HEK293T (cell line): Measurements from ENCODE around the gene CDC45.

Experiments used
- CTCF ChIA-PET: fragments of 350-600 bp; formaldehyde crosslinking; extraction: SDS; loops from one replicate; lab custom pipeline; 2021; ENCODE audit warnings: antibody characterized with exemption, inconsistent platforms; lab: Yijun Ruan, JAX
- POLR2A ChIA-PET: fragments of 350-600 bp; formaldehyde crosslinking; extraction: SDS; loops from one replicate; lab custom pipeline; 2020; ENCODE audit warnings: antibody characterized with exemption, inconsistent platforms; lab: Yijun Ruan, JAX
- DNase-seq: peaks from one replicate; pipeline ENCODE4 v3.0.0; 2012; ENCODE audit warnings: mixed read lengths; ENCODE audit errors: extremely low spot score
- ARNT ChIP-seq: fragments of 450-650 bp; IDR thresholded peaks from 2 replicates; pipeline ENCODE4 v1.6.1; 2017; ENCODE audit warnings: mild to moderate bottlenecking
- BHLHE40 ChIP-seq: fragments of 450-650 bp; IDR thresholded peaks from 2 replicates; pipeline ENCODE4 v1.6.1; 2016; ENCODE audit warnings: mild to moderate bottlenecking, moderate library complexity, borderline replicate concordance
- CTBP1 ChIP-seq: fragments of 450-650 bp; IDR thresholded peaks from 2 replicates; pipeline ENCODE4 v1.6.1; 2016; ENCODE audit warnings: borderline replicate concordance
- ELF4 ChIP-seq: fragments of 450-650 bp; IDR thresholded peaks from 2 replicates; pipeline ENCODE4 v1.6.1; 2017; ENCODE audit warnings: antibody characterized with exemption
- FOXA1 ChIP-seq: fragments of 450-650 bp; IDR thresholded peaks from 2 replicates; pipeline ENCODE4 v1.6.1; 2016; ENCODE audit warnings: mild to moderate bottlenecking
- FOXK2 ChIP-seq: fragments of 450-650 bp; IDR thresholded peaks from 2 replicates; pipeline ENCODE4 v1.6.1; 2016; ENCODE audit warnings: mild to moderate bottlenecking
- FOXM1 ChIP-seq: fragments of 450-650 bp; IDR thresholded peaks from 2 replicates; pipeline ENCODE4 v1.6.1; 2017; ENCODE audit warnings: mild to moderate bottlenecking, borderline replicate concordance
- HDGF ChIP-seq: fragments of 450-650 bp; IDR thresholded peaks from 2 replicates; pipeline ENCODE4 v1.6.1; 2017; ENCODE audit warnings: antibody characterized with exemption, borderline replicate concordance
- L3MBTL2 ChIP-seq: fragments of 450-650 bp; conservative IDR thresholded peaks from 2 replicates; pipeline ENCODE4 v1.6.1; 2016; ENCODE audit warnings: mild to moderate bottlenecking
- LEF1 ChIP-seq: fragments of 450-650 bp; IDR thresholded peaks from 2 replicates; pipeline ENCODE4 v1.6.1; 2017; ENCODE audit warnings: mild to moderate bottlenecking, borderline replicate concordance
- NFRKB ChIP-seq: fragments of 450-650 bp; IDR thresholded peaks from 2 replicates; pipeline ENCODE4 v1.6.1; 2016; ENCODE audit warnings: mild to moderate bottlenecking, moderate library complexity
- SP1 ChIP-seq: fragments of 450-650 bp; IDR thresholded peaks from 2 replicates; pipeline ENCODE4 v1.6.1; 2017
- SUZ12 ChIP-seq: fragments of 450-650 bp; IDR thresholded peaks from 2 replicates; pipeline ENCODE4 v1.6.1; 2016; ENCODE audit warnings: mild to moderate bottlenecking
- TARDBP ChIP-seq: fragments of 450-650 bp; IDR thresholded peaks from 2 replicates; pipeline ENCODE4 v1.6.1; 2016
- ZNF384 ChIP-seq: fragments of 450-650 bp; IDR thresholded peaks from 2 replicates; pipeline ENCODE4 v1.6.1; 2016
- TF ChIP-seq, protein P1 (sequence below): fragments of 450-650 bp; IDR thresholded peaks from 2 replicates; pipeline ENCODE4 v1.6.1; 2016

The CDC45 gene

DNA sequence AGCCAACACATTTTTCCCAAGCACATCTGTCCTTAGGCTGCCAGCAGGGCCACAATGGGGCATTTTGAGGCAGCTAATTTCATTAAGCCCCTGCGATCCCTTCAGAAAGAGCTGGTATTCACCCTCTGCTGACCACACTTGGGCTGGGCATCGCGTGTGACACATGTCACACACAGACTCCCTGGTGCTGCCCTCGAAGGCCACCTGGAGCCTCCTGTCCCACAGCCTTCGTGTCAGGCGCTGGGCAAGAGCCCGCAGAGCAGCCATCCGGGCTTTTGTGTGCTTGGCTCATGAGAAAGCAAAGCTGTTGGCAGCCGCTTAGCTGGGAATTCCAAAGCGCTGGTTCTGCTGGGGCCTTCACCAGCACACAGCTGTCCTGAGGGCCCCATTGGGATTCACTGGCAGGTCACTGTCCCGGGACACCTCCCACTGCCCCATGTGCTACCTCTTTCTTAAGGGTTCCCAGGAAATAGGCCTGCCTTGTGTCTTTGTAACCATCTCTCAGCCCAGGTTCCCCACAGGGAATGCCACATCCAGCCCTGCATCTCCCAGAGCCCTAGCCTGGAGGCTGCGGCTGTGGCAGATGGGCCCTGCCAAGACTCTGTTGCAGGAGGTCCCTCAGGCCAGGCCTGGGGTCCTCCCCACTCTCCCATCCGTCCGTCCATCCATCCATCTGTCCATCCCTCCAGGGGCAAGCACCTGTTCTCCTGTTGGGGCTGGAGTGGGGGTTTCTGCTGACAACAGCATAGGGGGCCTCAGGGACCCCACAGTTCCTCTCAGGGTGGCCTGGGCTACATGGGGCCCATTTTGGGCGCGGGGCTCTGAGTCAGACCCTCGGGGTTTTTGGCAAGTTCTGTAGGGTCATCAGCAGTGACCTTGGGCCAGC lies 39.6 kb downstream of the CDC45 start:
- POLR2A ChIA-PET = no interaction called here

DNA sequence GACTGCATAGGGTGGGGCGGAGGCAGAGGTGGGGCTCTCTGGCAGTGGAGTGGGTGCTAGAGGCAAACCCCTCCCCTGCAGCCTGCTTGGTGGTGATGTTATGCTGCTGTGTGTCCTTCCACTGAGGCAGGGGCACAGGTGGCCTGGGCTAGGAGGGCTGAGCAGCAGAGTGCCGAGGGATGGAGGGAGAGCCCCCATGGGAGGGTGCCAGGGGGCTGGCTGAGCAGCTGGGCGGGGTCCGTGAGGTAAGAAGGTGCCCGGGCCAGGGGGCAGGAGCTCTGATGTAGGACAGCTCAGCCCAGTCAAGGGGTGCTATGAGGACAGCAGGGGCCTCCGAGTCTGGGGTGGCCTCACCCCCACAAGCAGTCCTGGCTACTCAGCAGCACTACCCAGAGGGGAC lies 40.3 kb downstream of the CDC45 start:
- ChIA-PET CTCF (no interaction called here), POLR2A (no interaction called here)
- TF ChIP-seq TARDBP (no peak), ZNF384 (no peak), LEF1 (no peak), ARNT (no peak), L3MBTL2 (no peak), FOXA1 (no peak), ELF4 (no peak), BHLHE40 (no peak), SUZ12 (no peak), SP1 (no peak), NFRKB (no peak), CTBP1 (no peak), HDGF (no peak), FOXK2 (no peak), FOXM1 (no peak)
- TF ChIP-seq, protein P1, sequence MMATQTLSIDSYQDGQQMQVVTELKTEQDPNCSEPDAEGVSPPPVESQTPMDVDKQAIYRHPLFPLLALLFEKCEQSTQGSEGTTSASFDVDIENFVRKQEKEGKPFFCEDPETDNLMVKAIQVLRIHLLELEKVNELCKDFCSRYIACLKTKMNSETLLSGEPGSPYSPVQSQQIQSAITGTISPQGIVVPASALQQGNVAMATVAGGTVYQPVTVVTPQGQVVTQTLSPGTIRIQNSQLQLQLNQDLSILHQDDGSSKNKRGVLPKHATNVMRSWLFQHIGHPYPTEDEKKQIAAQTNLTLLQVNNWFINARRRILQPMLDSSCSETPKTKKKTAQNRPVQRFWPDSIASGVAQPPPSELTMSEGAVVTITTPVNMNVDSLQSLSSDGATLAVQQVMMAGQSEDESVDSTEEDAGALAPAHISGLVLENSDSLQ = no peak
- DNase-seq = no peak

More for the DNA sequence above, 39.6 kb downstream of the CDC45 start:
- no peak for DNase-seq
- TF ChIP-seq FOXM1 (no peak), CTBP1 (no peak), TARDBP (no peak), BHLHE40 (no peak), SUZ12 (no peak)
- CTCF ChIA-PET = no interaction called here

DNA sequence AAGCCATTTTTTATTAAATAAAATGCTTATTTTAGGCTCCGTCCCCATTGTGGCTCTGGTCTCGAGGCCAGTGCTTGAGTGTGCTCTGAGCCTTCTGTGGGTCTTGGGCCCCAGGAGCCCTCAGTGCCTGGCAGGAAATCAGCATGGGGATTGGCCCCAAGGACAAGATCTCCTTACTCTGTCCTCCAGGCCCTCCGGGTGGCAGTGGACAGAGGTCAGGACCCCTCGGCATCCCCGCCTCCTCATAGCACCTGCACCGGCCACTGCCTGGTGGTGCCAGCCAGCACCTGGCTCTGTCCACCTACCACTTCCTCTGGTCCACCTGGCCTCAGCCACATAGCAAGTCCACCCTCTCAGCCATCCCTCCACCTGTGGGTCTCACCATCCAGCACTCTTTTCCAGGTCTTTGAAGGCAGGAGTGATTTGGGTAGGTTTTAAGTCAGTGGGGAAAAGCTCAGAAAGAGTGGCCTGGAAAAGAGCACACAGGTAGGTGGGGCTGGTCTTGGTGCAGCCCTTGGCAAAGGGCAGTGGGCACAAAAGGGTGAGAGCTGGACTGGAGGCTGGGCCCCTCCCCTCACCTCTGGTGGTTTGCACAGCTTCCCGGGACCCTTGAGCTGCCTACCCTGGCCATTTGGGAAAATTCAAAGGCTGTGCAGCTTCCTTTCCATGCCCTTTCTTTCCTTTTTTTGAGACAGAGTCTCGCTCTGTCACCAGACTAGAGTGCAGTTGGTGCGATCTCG lies 41.0 kb downstream of the CDC45 start:
- DNase-seq = no peak
- POLR2A ChIA-PET = interaction anchor here (1.4 kb wide), 1 partner anchor 41 kb away, joined by 3 read pairs; the partner anchor contains the start of gene CDC45
- TF ChIP-seq FOXM1 (no peak), BHLHE40 (no peak), SUZ12 (no peak), CTBP1 (no peak), ELF4 (no peak), LEF1 (no peak), ZNF384 (no peak), NFRKB (no peak), FOXA1 (no peak), HDGF (no peak), ARNT (no peak), TARDBP (no peak), FOXK2 (no peak)
- TF ChIP-seq, protein P1 = no peak
- CTCF ChIA-PET = no interaction called here

DNA sequence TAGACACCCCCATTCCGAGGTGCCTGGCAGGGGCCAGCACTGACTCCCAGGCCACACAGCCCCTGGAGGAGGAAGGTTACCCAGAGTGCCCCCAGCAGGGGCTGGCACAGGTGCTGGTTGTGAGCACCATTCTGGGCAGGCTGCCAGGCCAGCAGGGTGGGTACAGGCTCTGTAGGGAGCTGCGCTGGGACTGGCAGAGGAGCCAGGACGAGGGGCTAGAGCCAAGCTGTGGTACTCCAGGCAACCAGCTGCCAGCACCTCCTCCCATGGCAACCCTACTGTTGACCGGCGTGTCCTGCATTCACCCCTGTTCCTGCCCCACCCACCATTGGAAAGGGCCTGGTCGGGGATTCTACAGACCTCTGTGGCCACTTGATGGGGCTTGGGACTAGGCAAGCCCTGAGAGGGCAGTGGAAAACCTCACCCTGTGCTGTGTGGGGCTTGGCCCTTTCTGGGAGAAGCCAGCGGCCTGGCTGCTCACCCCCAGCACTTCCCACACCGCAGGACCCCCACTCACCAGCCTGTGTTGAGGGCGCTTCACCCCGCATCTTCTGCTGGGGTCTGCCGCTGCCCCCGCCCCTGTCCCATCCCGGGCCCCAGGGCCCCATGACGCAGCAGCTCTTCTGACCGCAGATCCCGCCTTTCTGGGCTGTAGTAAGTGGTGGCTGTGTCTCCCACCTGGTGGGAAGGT lies 42.6 kb downstream of the CDC45 start:
- DNase-seq = no peak
- ChIA-PET POLR2A (interaction anchor here (1.4 kb wide), 1 partner anchor 42 kb away, joined by 3 read pairs; the partner anchor contains the start of gene CDC45), CTCF (no interaction called here)
- TF ChIP-seq, protein P1 = no peak
- TF ChIP-seq LEF1 (no peak), CTBP1 (no peak), TARDBP (no peak), FOXM1 (no peak), SP1 (no peak)

DNA sequence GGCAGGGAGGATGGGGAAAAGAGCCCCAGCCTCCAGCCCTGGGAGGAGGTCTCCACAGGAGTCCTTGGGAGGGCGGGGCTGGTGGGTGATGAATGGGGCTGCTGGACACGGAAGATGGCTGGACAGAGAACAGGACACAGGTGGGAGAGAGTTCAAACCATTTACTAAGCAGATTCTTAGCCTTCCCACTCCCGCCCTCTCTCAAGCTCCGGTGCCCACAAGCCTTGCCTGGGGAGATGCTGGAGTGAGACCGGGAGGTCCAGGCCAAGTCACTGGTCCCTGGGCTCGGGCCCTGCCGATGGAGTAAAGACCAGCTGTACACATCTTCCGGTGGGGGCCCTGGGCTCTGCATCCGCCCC lies 43.1 kb downstream of the CDC45 start:
- POLR2A ChIA-PET = no interaction called here
- TF ChIP-seq SUZ12 (no peak), TARDBP (no peak), ZNF384 (no peak), FOXM1 (no peak), LEF1 (no peak), BHLHE40 (no peak), FOXK2 (no peak), L3MBTL2 (no peak), NFRKB (no peak), FOXA1 (no peak), ARNT (no peak), HDGF (no peak), ELF4 (no peak), SP1 (no peak)
- TF ChIP-seq, protein P1 = no peak
- CTCF ChIA-PET = no interaction called here
- DNase-seq = no peak
